ENCODE measurements around the gene MTARC2.

Gene MTARC2

DNA sequence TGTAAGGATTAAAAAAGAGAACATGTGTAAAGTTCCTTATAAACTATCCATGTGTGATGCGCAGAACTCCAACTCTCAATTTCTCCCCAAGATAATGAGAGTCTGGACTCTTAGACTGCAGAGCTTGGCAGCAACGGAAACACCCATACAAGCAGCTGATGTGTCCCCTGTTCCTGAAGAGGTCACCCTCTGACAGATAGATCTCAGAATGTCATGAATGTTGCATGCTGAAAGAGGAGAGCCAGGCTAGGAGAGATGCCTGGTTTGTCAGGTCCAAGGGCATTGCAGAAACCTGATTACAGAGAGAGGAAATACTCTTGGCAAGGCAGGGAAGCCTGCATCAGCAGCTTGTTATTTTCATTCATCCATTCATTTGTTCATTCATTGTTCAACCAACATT, 62.8 kb downstream of the MTARC2 start:
- Histone ChIP-seq H2AFZ (ENCODE audit: low read depth) (no peak overlapping the region), H3K27ac (no peak overlapping the region), H4K20me1 (ENCODE audit: insufficient read depth) (no peaks in the 10 kb centered on the region), H3K4me1 (ENCODE audit: low read depth, poor library complexity, severe bottlenecking) (no peaks in the 10 kb centered on the region), H3K4me2 (no peak overlapping the region), H3K9ac (no peak overlapping the region), H3K79me2 (ENCODE audit: insufficient read depth, low read depth) (no peaks in the 10 kb centered on the region), H3K4me3 (IDR thresholded peaks at IDR 0.05; ENCODE audit: insufficient read depth, low read depth, low read length) (no peak overlapping the region), H3K27me3 (ENCODE audit: insufficient read depth, low read depth) (no peaks in the 10 kb centered on the region), H3K36me3 (ENCODE audit: insufficient read depth) (no peaks in the 10 kb centered on the region)
- no peak for TF ChIP-seq CTCF (conservative IDR thresholded peaks at IDR 0.05; ENCODE audit: low read depth, low read length)

GRCh38 chr1:220811695-220812094, 63.6 kb downstream of the MTARC2 start:
- no peak for TF ChIP-seq CTCF (conservative IDR thresholded peaks at IDR 0.05; ENCODE audit: low read depth, low read length)
- Histone ChIP-seq H3K27me3 (ENCODE audit: insufficient read depth, low read depth) (no peaks in the 10 kb centered on the region), H3K9ac (no peak overlapping the region)

DNA sequence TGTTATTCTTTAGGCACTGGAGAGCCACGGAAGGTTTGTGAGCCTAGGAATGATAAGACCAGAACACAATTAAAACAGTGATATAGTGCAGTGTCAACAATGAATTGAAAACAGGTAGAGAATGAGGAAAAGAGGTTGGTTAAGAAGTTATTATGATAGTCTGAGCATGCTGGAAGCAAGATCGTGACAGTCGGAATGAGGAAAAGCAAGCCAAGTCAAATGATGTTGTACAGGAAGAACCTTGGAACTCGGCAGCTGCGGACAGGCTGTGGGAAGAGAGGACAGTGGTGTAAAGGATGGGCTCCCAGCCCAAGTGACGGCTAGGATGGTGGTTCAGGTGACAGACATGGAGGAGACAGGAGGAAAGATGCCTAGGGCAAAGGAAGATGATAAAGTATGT, 64.2 kb downstream of the MTARC2 start:
- TF ChIP-seq CTCF (conservative IDR thresholded peaks at IDR 0.05; ENCODE audit: low read depth, low read length) = no peak
- Histone ChIP-seq H3K4me2 (no peak overlapping the region), H3K79me2 (ENCODE audit: insufficient read depth, low read depth) (no peaks in the 10 kb centered on the region), H3K36me3 (ENCODE audit: insufficient read depth) (no peaks in the 10 kb centered on the region), H3K4me1 (ENCODE audit: low read depth, poor library complexity, severe bottlenecking) (no peaks in the 10 kb centered on the region), H3K27me3 (ENCODE audit: insufficient read depth, low read depth) (no peaks in the 10 kb centered on the region), H3K4me3 (IDR thresholded peaks at IDR 0.05; ENCODE audit: insufficient read depth, low read depth, low read length) (no peak overlapping the region), H2AFZ (ENCODE audit: low read depth) (no peak overlapping the region), H4K20me1 (ENCODE audit: insufficient read depth) (no peaks in the 10 kb centered on the region), H3K27ac (no peak overlapping the region), H3K9ac (no peak overlapping the region)

More at GRCh38 chr1:220811695-220812094, 63.6 kb downstream of the MTARC2 start:
- Histone ChIP-seq H2AFZ (ENCODE audit: low read depth) (no peak overlapping the region), H3K4me1 (ENCODE audit: low read depth, poor library complexity, severe bottlenecking) (no peaks in the 10 kb centered on the region), H3K4me3 (IDR thresholded peaks at IDR 0.05; ENCODE audit: insufficient read depth, low read depth, low read length) (no peak overlapping the region), H3K27ac (no peak overlapping the region), H3K36me3 (ENCODE audit: insufficient read depth) (no peaks in the 10 kb centered on the region), H4K20me1 (ENCODE audit: insufficient read depth) (no peaks in the 10 kb centered on the region), H3K79me2 (ENCODE audit: insufficient read depth, low read depth) (no peaks in the 10 kb centered on the region), H3K4me2 (no peak overlapping the region)

GRCh38 chr1:220813013-220813412, 64.9 kb downstream of the MTARC2 start:
- Histone ChIP-seq H3K79me2 (ENCODE audit: insufficient read depth, low read depth) (no peaks in the 10 kb centered on the region), H3K27ac (no peak overlapping the region), H3K4me3 (IDR thresholded peaks at IDR 0.05; ENCODE audit: insufficient read depth, low read depth, low read length) (no peak overlapping the region), H3K9ac (no peak overlapping the region), H4K20me1 (ENCODE audit: insufficient read depth) (no peaks in the 10 kb centered on the region), H3K4me2 (no peak overlapping the region), H3K4me1 (ENCODE audit: low read depth, poor library complexity, severe bottlenecking) (no peaks in the 10 kb centered on the region), H3K36me3 (ENCODE audit: insufficient read depth) (no peaks in the 10 kb centered on the region), H2AFZ (ENCODE audit: low read depth) (no peak overlapping the region), H3K27me3 (ENCODE audit: insufficient read depth, low read depth) (no peaks in the 10 kb centered on the region)
- no peak for TF ChIP-seq CTCF (conservative IDR thresholded peaks at IDR 0.05; ENCODE audit: low read depth, low read length)

Measured in KMS-11 (cell line).